ENCODE data around the gene U2SURP. TPM values are rescaled to one million over a fixed set of nuclear protein-coding genes. Genes with fewer than 3 reads are reported as not detected.

U2SURP gene
- total RNA-seq, 4 donors from 2014 or later, result 35.7 to 58.6 (median 45.2) TPM

DNA sequence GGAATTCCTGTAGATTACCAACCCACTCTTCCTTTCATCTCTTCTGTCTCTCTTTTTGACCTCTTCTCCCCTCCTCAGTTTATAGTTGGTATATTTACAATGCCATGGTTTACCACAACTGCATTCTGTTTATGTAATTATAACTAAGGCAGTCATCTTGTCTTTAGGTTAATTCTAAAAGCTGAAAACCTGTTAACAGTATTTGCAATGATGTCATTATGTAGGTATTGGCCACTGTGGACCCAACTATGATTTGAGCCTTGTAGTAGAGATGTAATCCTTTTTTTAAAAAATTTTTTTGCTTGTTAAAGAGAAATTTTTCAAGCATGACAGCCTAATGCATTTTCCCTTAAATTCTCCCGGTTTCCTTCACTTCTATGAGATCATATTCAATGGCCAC lies 87.5 kb downstream of the U2SURP start:
- no peaks in the 10 kb centered on the region for H3K36me3 ChIP-seq
- DNase-seq (ENCODE audit: extremely low spot score), result no peak

DNA sequence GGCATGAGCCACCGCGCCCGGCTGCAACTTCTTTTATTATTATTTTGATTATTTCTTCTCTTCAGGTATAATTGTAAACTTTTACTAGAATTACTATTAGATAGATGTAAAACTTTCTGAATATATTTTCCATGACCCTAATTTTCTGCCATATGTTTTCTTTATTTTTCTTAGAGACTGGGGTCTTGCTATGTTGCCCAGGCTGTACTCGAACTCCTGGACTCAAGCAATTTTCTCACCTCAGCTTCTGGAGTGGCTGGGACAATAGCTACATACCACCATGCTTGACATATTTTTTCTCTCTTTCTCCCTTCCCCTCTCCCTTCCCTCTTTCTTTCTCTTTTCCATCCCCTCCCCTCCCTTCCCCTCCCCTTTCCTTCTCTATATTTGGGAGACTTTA lies 88.6 kb downstream of the U2SURP start:
- no peak overlapping the region for H3K27ac ChIP-seq (replicated peaks in 1 of 4)
- intact Hi-C loops (cut with DNase I), result no loop called here
- TF ChIP-seq, protein P1, sequence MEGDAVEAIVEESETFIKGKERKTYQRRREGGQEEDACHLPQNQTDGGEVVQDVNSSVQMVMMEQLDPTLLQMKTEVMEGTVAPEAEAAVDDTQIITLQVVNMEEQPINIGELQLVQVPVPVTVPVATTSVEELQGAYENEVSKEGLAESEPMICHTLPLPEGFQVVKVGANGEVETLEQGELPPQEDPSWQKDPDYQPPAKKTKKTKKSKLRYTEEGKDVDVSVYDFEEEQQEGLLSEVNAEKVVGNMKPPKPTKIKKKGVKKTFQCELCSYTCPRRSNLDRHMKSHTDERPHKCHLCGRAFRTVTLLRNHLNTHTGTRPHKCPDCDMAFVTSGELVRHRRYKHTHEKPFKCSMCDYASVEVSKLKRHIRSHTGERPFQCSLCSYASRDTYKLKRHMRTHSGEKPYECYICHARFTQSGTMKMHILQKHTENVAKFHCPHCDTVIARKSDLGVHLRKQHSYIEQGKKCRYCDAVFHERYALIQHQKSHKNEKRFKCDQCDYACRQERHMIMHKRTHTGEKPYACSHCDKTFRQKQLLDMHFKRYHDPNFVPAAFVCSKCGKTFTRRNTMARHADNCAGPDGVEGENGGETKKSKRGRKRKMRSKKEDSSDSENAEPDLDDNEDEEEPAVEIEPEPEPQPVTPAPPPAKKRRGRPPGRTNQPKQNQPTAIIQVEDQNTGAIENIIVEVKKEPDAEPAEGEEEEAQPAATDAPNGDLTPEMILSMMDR (IDR thresholded peaks at IDR 0.05), result no peak
- TF ChIP-seq POLR2AphosphoS5 (IDR thresholded peaks at IDR 0.05) (no peak), POLR2A (IDR thresholded peaks at IDR 0.05; ENCODE audit: low read depth) (no peak), EP300 (IDR thresholded peaks at IDR 0.05) (no peak)
- no peaks in the 10 kb centered on the region for H3K27me3 ChIP-seq
- H3K9me3 ChIP-seq, result no peaks in the 10 kb centered on the region
- WGBS, result 97% methylated on average over 4 of the region's 4 CpGs
- H3K36me3 ChIP-seq, result no peaks in the 10 kb centered on the region
- no peak overlapping the region for H3K4me3 ChIP-seq
- DNase-seq (ENCODE audit: extremely low spot score), result no peak
- H3K4me1 ChIP-seq, result no peaks in the 10 kb centered on the region

More for the DNA sequence above, 87.5 kb downstream of the U2SURP start:
- intact Hi-C loops (cut with DNase I), result no loop called here
- 88% methylated on average over 1 of the region's 1 CpG for WGBS
- H3K27me3 ChIP-seq, result no peaks in the 10 kb centered on the region
- H3K9me3 ChIP-seq, result no peaks in the 10 kb centered on the region
- H3K27ac ChIP-seq (replicated peaks in 1 of 4), result no peak overlapping the region
- no peak for TF ChIP-seq POLR2A (IDR thresholded peaks at IDR 0.05; ENCODE audit: low read depth)
- TF ChIP-seq POLR2AphosphoS5 (IDR thresholded peaks at IDR 0.05), result no peak
- TF ChIP-seq, protein P1 (IDR thresholded peaks at IDR 0.05), result no peak
- TF ChIP-seq EP300 (IDR thresholded peaks at IDR 0.05), result no peak
- no peak overlapping the region for H3K4me3 ChIP-seq
- no peaks in the 10 kb centered on the region for H3K4me1 ChIP-seq

DNA sequence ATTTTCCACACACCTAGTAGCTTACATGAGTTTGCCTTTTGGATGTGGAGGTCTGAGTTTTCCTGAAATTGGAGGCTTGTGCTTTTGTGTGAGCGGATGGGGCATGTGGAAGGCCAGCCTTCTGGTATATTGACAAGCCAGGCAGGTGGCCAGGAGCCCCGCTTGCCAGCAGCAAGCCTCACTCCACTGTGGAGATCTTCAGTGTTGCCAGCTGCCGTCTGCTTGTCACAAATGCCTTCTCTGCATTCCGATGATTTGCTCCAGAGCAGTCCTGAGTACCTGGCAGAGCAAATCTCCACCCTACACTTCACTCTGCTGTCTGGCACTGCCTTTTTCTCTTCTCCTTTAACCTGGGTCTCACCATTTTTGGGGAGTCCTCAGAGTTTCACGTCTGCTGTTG lies 89.1 kb downstream of the U2SURP start:
- Histone ChIP-seq H3K4me1 (no peaks in the 10 kb centered on the region), H3K27me3 (no peaks in the 10 kb centered on the region), H3K27ac (replicated peaks in 1 of 4) (no peak overlapping the region), H3K36me3 (no peaks in the 10 kb centered on the region), H3K4me3 (no peak overlapping the region), H3K9me3 (no peaks in the 10 kb centered on the region)
- TF ChIP-seq EP300 (IDR thresholded peaks at IDR 0.05) (no peak), POLR2AphosphoS5 (IDR thresholded peaks at IDR 0.05) (no peak), POLR2A (IDR thresholded peaks at IDR 0.05; ENCODE audit: low read depth) (no peak)
- TF ChIP-seq, protein P1 (IDR thresholded peaks at IDR 0.05), result no peak
- WGBS, result 54% methylated on average over 5 of the region's 5 CpGs
- intact Hi-C loops (cut with DNase I), result no loop called here
- DNase-seq (ENCODE audit: extremely low spot score), result no peak

DNA sequence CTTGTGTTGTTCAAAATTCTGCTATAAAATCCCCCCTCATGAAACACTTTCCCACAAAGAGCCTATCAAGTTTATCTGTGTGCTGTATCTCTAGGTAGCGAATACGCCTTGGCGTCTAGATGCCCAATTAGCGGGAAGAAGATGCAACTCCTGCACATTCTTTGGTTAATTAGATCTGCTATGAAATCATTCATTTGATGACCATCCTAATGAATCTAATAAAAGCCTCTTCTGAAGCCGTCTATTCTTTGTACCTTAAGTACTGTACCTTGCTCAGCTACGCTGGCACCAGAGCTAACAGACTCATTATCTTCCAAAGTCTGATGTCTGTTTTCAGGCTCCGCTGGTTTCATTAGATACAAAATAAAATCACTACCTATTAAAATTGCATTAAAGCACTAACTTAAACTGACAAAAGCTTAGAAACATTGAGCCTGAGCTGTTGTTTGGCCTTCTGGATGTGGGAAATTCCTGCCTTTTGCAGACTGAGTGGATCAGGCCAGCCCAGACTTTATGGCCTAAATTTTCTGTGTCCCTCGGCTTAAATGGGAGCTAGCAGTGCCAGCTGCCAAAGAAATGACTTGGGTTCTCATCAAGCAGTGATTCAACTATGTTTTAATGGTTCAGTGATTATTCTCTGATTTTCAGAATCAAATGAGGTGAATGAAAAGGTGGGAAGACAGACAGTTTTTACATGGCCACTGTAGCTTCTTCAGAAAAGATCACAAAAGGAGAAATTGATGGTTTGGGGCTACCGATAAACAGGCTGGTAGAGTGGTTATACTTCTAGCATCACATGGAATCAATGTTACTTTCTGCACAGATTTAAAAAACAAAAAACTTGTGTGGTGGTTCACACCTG lies 89.8 kb downstream of the U2SURP start:
- no peak for DNase-seq (ENCODE audit: extremely low spot score)
- Histone ChIP-seq H3K36me3 (no peaks in the 10 kb centered on the region), H3K9me3 (no peaks in the 10 kb centered on the region), H3K27ac (replicated peaks in 1 of 4) (no peak overlapping the region), H3K4me3 (no peak overlapping the region), H3K27me3 (no peaks in the 10 kb centered on the region), H3K4me1 (no peaks in the 10 kb centered on the region)
- intact Hi-C loops (cut with DNase I), result no loop called here
- TF ChIP-seq, protein P1 (IDR thresholded peaks at IDR 0.05), result no peak
- TF ChIP-seq POLR2A (IDR thresholded peaks at IDR 0.05; ENCODE audit: low read depth), result no peak
- TF ChIP-seq POLR2AphosphoS5 (IDR thresholded peaks at IDR 0.05), result no peak
- TF ChIP-seq EP300 (IDR thresholded peaks at IDR 0.05), result no peak
- WGBS, result 90% methylated on average over 9 of the region's 9 CpGs
